GM12878 (cell line): ENCODE measurements around the gene SPOP. TPM values are rescaled to one million over a fixed set of nuclear protein-coding genes. Genes with fewer than 3 reads are reported as not detected.
A peak's percentile ranks its signal among the peaks of the same experiment; 100 is the strongest.

Source experiments
- ATAC-seq: fragments of 200-7000 bp; cut with Tn5 transposase; 3 replicates; pipeline ENCODE4 v1.9.1; 2020; ENCODE audit warnings: mild to moderate bottlenecking, moderate library complexity
- BruUV-seq: library from RNA; stranded (reverse); fragments of 400-500 nt; replicated peaks from 2 replicates; lab custom pipeline; 2021; lab: Mats Ljungman, UMichigan
- CTCF ChIA-PET: fragments of 300-600 bp; sonication (Branson Sonifier 250); formaldehyde crosslinking; extraction: SDS; loops from one replicate; lab custom pipeline; 2021; ENCODE audit warnings: inconsistent platforms; lab: Yijun Ruan, JAX
- POLR2A ChIA-PET: fragments of 350-600 bp; formaldehyde crosslinking; extraction: SDS; loops from one replicate; lab custom pipeline; 2021; ENCODE audit warnings: inconsistent platforms; lab: Charles Lee
- RAD21 ChIA-PET: fragments of 300-600 bp; sonication (Branson Sonifier 250); formaldehyde crosslinking; loops from one replicate; lab custom pipeline; 2023; ENCODE audit warnings: antibody characterized with exemption; ENCODE audit not compliant: unreplicated experiment; lab: Charles Lee
- SMC1A ChIA-PET: fragments of 300-600 bp; sonication (Branson Sonifier 250); formaldehyde crosslinking; loops from one replicate; lab custom pipeline; 2023; ENCODE audit not compliant: unreplicated experiment, uncharacterized antibody; lab: Charles Lee
- DNase-seq: peaks from one replicate; pipeline ENCODE4 v3.0.0-alpha.2; 2011; ENCODE audit warnings: low read depth, low spot score
- FAIRE-seq: peaks from 3 replicates; lab custom pipeline; 2011; peaks lifted over from hg19 to GRCh38; lab: Jason Lieb, UNC
- H2AFZ ChIP-seq: 2 replicates; pipeline ENCODE4 v1.6.0; 2011; ENCODE audit warnings: low read depth, low read length, control low read depth; ENCODE audit not compliant: control insufficient read depth
- H3K27ac ChIP-seq: 2 replicates; pipeline ENCODE4 v1.5.1; 2011; ENCODE audit warnings: control low read depth; ENCODE audit not compliant: control insufficient read depth, insufficient read depth
- H3K27me3 ChIP-seq, 2 experiments: replicated peaks in 1 of 2; 2 replicates each; pipeline versions ENCODE4 v1.6.0 to v1.6.1; 2011; ENCODE audit warnings: low read length in 1 of 2; ENCODE audit not compliant: control insufficient read depth in 2 of 2, insufficient read depth in 2 of 2
- H3K36me3 ChIP-seq, 2 experiments: 2 replicates each; pipeline ENCODE4 v1.5.1; 2011; ENCODE audit warnings: low read length in 1 of 2; ENCODE audit not compliant: control insufficient read depth in 2 of 2, insufficient read depth in 2 of 2
- H3K4me1 ChIP-seq: 2 replicates; pipeline ENCODE4 v1.6.1; 2011; ENCODE audit warnings: mild to moderate bottlenecking, low read length, moderate library complexity, mixed read lengths; ENCODE audit not compliant: control insufficient read depth, insufficient read depth
- H3K4me2 ChIP-seq: 2 replicates; pipeline ENCODE4 v1.6.0; 2011; ENCODE audit warnings: control low read depth; ENCODE audit not compliant: control insufficient read depth, insufficient read depth
- H3K4me3 ChIP-seq: fragments of 200-600 bp; sonication (generic); 2 replicates; pipeline ENCODE4 v1.5.1; 2016
- H3K79me2 ChIP-seq: 2 replicates; pipeline ENCODE4 v1.6.0; 2011; ENCODE audit warnings: low read length; ENCODE audit not compliant: control insufficient read depth, insufficient read depth
- H3K9ac ChIP-seq: 2 replicates; pipeline ENCODE4 v1.8.0; 2011; ENCODE audit warnings: low read length, control low read depth, mixed read lengths; ENCODE audit not compliant: control insufficient read depth, insufficient read depth
- H3K9me3 ChIP-seq: replicated peaks from 3 replicates; pipeline ENCODE4 v1.5.1; 2011; ENCODE audit warnings: mild to moderate bottlenecking, low read length; ENCODE audit not compliant: control insufficient read depth, insufficient read depth
- H4K20me1 ChIP-seq: 2 replicates; pipeline ENCODE4 v1.6.0; 2011; ENCODE audit not compliant: control insufficient read depth, insufficient read depth
- ASH2L ChIP-seq: fragments of 300-600, 200-600 bp; sonication (generic); IDR thresholded peaks from 2 replicates; pipeline ENCODE4 v1.6.1; 2017; ENCODE audit warnings: low read depth, mild to moderate bottlenecking, borderline replicate concordance
- ATF2 ChIP-seq: IDR thresholded peaks from 2 replicates; pipeline ENCODE4 v1.6.1; 2012; ENCODE audit warnings: low read length, inconsistent platforms
- BCL11A ChIP-seq: IDR thresholded peaks from 2 replicates; pipeline ENCODE4 v1.6.1; 2011; ENCODE audit warnings: low read depth, low read length
- CHD1 ChIP-seq: IDR thresholded peaks from 2 replicates; pipeline ENCODE4 v1.6.1; 2012; ENCODE audit warnings: low read depth, low read length, improper control_type of control experiment
- CUX1 ChIP-seq: IDR thresholded peaks from 2 replicates; pipeline ENCODE4 v1.6.1; 2012; ENCODE audit warnings: improper control_type of control experiment, low read depth, low read length; ENCODE audit not compliant: insufficient replicate concordance
- E2F4 ChIP-seq: IDR thresholded peaks from 2 replicates; pipeline ENCODE4 v1.6.1; 2012; ENCODE audit warnings: low read depth, low read length, improper control_type of control experiment
- HDAC6 ChIP-seq: fragments of 200-600 bp; sonication (generic); IDR thresholded peaks from one replicate; pipeline ENCODE4 v1.8.0; 2017; ENCODE audit warnings: antibody characterized with exemption; ENCODE audit not compliant: unreplicated experiment
- HDGF ChIP-seq: fragments of 450-650 bp; IDR thresholded peaks from 2 replicates; pipeline ENCODE4 v1.6.1; 2016; ENCODE audit warnings: antibody characterized with exemption
- JUNB ChIP-seq: IDR thresholded peaks from 2 replicates; pipeline ENCODE4 v1.6.1; 2016; ENCODE audit warnings: antibody characterized with exemption, mild to moderate bottlenecking
- MXI1 ChIP-seq: fragments of 150-350 bp; IDR thresholded peaks from 2 replicates; pipeline ENCODE4 v1.6.1; 2011; ENCODE audit warnings: low read depth, mild to moderate bottlenecking, inconsistent platforms, low read length, improper control_type of control experiment
- NBN ChIP-seq: fragments of 450-650 bp; IDR thresholded peaks from 2 replicates; pipeline ENCODE4 v1.6.1; 2016
- NFYA ChIP-seq: IDR thresholded peaks from 2 replicates; pipeline ENCODE4 v1.6.1; 2011; ENCODE audit warnings: low read depth, mild to moderate bottlenecking, low read length, improper control_type of control experiment, borderline replicate concordance
- POLR2AphosphoS2 ChIP-seq: IDR thresholded peaks from 2 replicates; pipeline ENCODE4 v1.6.1; 2011; ENCODE audit warnings: low read depth, mild to moderate bottlenecking, low read length, improper control_type of control experiment, moderate library complexity
- SMC3 ChIP-seq: IDR thresholded peaks from 2 replicates; pipeline ENCODE4 v1.6.1; 2011; ENCODE audit warnings: low read length, improper control_type of control experiment, borderline replicate concordance
- SP1 ChIP-seq: IDR thresholded peaks from one replicate; pipeline ENCODE4 v1.6.1; 2011; ENCODE audit warnings: low read depth, low read length
- TCF7 ChIP-seq: IDR thresholded peaks from 2 replicates; pipeline ENCODE4 v1.6.1; 2014; ENCODE audit warnings: antibody characterized with exemption, borderline replicate concordance
- ZBED1 ChIP-seq: IDR thresholded peaks from 2 replicates; pipeline ENCODE4 v1.6.1; 2016; ENCODE audit warnings: borderline replicate concordance
- WGBS: methylation state at CpG from one replicate; pipeline ENCODE4 v1.1.6; 2016; ENCODE audit warnings: low lambda C conversion rate; ENCODE audit not compliant: insufficient replicate concordance, insufficient coverage; ENCODE audit errors: missing lambda C conversion rate; 5-methylcytosine and 5-hydroxymethylcytosine counted together
- in situ Hi-C: fragments of 300-500 bp; cut with MboI; formaldehyde crosslinking; loops from 9 replicates; pipeline ENCODE4 v1.14.3; 2018; ENCODE audit warnings: mixed read lengths
- intact Hi-C: fragments of 100-400 bp; cut with micrococcal nuclease; formaldehyde crosslinking; loops from one replicate; pipeline ENCODE4 v1.14.2; 2022; ENCODE audit not compliant: unreplicated experiment
- polyA plus RNA-seq, 11 experiments: library from polyadenylated mRNA; depleted of rRNA in 4 of 11; unstranded in 6 of 11; stranded (reverse) in 5 of 11; fragments of >200 nt; fragmentation: Nextera tagmentation in 4 of 11; fragmentation: Illumina TruSeq in 1 of 11; extraction: Ambion mirVana in 4 of 11; extraction: Trizol in 1 of 11; gene quantifications; 1 replicate in 1 of 11; 2 replicates in 10 of 11; pipeline versions ENCODE4 v1.2.1 to v1.2.3, GENCODE V29; 2011 to 2016; ENCODE audit warnings: inconsistent platforms in 2 of 11, missing spikeins in 2 of 11, low read depth in 1 of 11
- total RNA-seq, 4 experiments: library from RNA; depleted of rRNA in 3 of 4; stranded (reverse); fragments of >200 nt in 3 of 4; fragmentation: Illumina TruSeq in 1 of 4; extraction: Trizol in 1 of 4; gene quantifications; 2 replicates each; pipeline versions ENCODE4 v1.2.1 to v1.2.3, GENCODE V29; 2013 to 2021

SPOP gene
- total and polyA plus RNA-seq, 10 of the 15 experiments (the other 5 are each of a cell fraction or from before 2014, with no cell fraction given): 35.1 to 80.4 (median 44.7) TPM

- ATAC-seq (peak; percentile 99), FAIRE-seq (peak; percentile 47), DNase-seq (no peak)
- H3K27ac ChIP-seq: no peak overlapping the region
- ChIA-PET CTCF (interaction anchor here (0.6 to 5.7 kb wide), 58 partner anchors 10 to 449 kb away, joined by 3 to 125 read pairs (median 4); partner anchors contain the start of gene PHB1), POLR2A (interaction anchor here (0.6 kb wide), 1 partner anchor 142 kb away, joined by 5 read pairs; no protein-coding TSS in a partner anchor), SMC1A (interaction anchor here (0.6 to 3.4 kb wide), 12 partner anchors 11 to 152 kb away, joined by 3 to 21 read pairs (median 4); no protein-coding TSS in a partner anchor), RAD21 (interaction anchor here (0.6 to 3.7 kb wide), 21 partner anchors 9 to 240 kb away, joined by 3 to 45 read pairs (median 3); partner anchors contain the start of gene PHB1)
- H3K4me1 ChIP-seq: peaks cover 4% of the 10 kb centered on the region; the same call in 1 of the 2 replicates
- H3K27me3 ChIP-seq: no peaks in the 10 kb centered on the region
- H3K79me2 ChIP-seq: no peaks in the 10 kb centered on the region
- no peak overlapping the region for H3K4me3 ChIP-seq
- 22% methylated on average over 29 of the region's 30 CpGs for WGBS
- no peaks in the 10 kb centered on the region for H3K9me3 ChIP-seq
- H3K9ac ChIP-seq: no peak overlapping the region; the same call in 1 of the 2 replicates
- no peaks in the 10 kb centered on the region for H4K20me1 ChIP-seq
- intact Hi-C loops (loop anchor here (1.0 to 2.0 kb wide), 4 partner anchors 60 to 242 kb away; no protein-coding TSS in a partner anchor), in situ Hi-C loops (loop anchor here (10.0 kb wide), 1 partner anchor 152 kb away; no protein-coding TSS in a partner anchor)
- H2AFZ ChIP-seq: peak overlapping the region; percentile 58
- peak overlapping the region; percentile 60 for H3K4me2 ChIP-seq
- H3K36me3 ChIP-seq: no peaks in the 10 kb centered on the region
- BruUV-seq: no TSS peak
- TF ChIP-seq NBN: no peak
- TF ChIP-seq SP1: peak; percentile 26
- no peak for TF ChIP-seq BCL11A
- no peak for TF ChIP-seq ASH2L
- no peak for TF ChIP-seq E2F4
- no peak for TF ChIP-seq CHD1
- no peak for TF ChIP-seq HDGF
- no peak for TF ChIP-seq CUX1
- no peak for TF ChIP-seq JUNB
- TF ChIP-seq TCF7: no peak
- peak; percentile 91 for TF ChIP-seq SMC3
- no peak for TF ChIP-seq HDAC6
- no peak for TF ChIP-seq ZBED1
- no peak for TF ChIP-seq ATF2
- no peak for TF ChIP-seq MXI1
- no peak for TF ChIP-seq NFYA
- TF ChIP-seq POLR2AphosphoS2: no peak
These were observed 121.5 kb downstream of the SPOP start for GRCh38 chr17:49556223-49556943.
